Measurements from ENCODE around the gene CLDN2.

GRCh38 chrX:106901781-106902219 is 18.4 kb upstream of the CLDN2 start:
- no peak for TF ChIP-seq CTCF (IDR thresholded peaks at IDR 0.05; ENCODE audit: low read length)
- TF ChIP-seq EZH2 (IDR thresholded peaks at IDR 0.05; ENCODE audit: borderline replicate concordance, low read length), result no peak
